Right cardiac atrium (tissue), 5 donors: ENCODE results near the gene ATG13. TPM values are rescaled to one million over a fixed set of nuclear protein-coding genes. Genes with fewer than 3 reads are reported as not detected.
A peak's percentile ranks its signal among the peaks of the same experiment; 100 is the strongest.
"Not testable (repeated sequence)": the region's sequence is repeated elsewhere in the genome, so short reads cannot be mapped to it uniquely, and the experiment has no call there.

Experiments
- ATAC-seq, 2 donors: fragments of 200-7000 bp; cut with Tn5 transposase; one replicate each; pipeline versions ENCODE4 v1.8.0 to v1.9.1; 2020; ENCODE audit warnings: moderate library complexity in 2 of 2, mild to moderate bottlenecking in 1 of 2
- DNase-seq, 3 donors: peaks; one replicate each; pipeline ENCODE4 v3.0.0-alpha.2; 2020
- H3K27ac ChIP-seq: one replicate; pipeline ENCODE4 v1.5.1; 2013; ENCODE audit warnings: mild to moderate bottlenecking, low read length, control low read depth, moderate library complexity
- H3K27me3 ChIP-seq: one replicate; pipeline ENCODE4 v1.6.1; 2013; ENCODE audit not compliant: control insufficient read depth, insufficient read depth
- H3K4me1 ChIP-seq: one replicate; pipeline ENCODE4 v1.6.1; 2013; ENCODE audit warnings: low read length; ENCODE audit not compliant: control insufficient read depth, insufficient read depth
- H3K4me3 ChIP-seq: one replicate; pipeline ENCODE4 v1.5.1; 2013; ENCODE audit warnings: low read length, control low read depth
- H3K9me3 ChIP-seq: one replicate; pipeline ENCODE4 v1.6.1; 2013; ENCODE audit warnings: low read length; ENCODE audit not compliant: control insufficient read depth
- WGBS: extraction: QIAGEN DNeasy Blood & Tissue Kit; methylation state at CpG from one replicate; pipeline ENCODE4 v1.1.7; 2013; 5-methylcytosine and 5-hydroxymethylcytosine counted together
- intact Hi-C, 4 donors: fragments of 100-400 bp; cut with DNase I; formaldehyde crosslinking; loops; one replicate each; pipeline versions ENCODE4 v1.11.0 to v1.14.0; 2022 to 2023
- polyA plus RNA-seq: library from polyadenylated mRNA; stranded (reverse); fragments of 200-250 nt; gene quantifications from one replicate; pipeline ENCODE4 v1.2.3, GENCODE V29; 2013
- total RNA-seq, 4 donors: library from RNA; stranded (reverse); fragmentation: NEBNext Ultra II Directional; extraction: Animal tissue kit (Norgen Biotek cat#: 25700); gene quantifications; one replicate each; pipeline ENCODE4 v1.2.1, GENCODE V29; 2021
- donor health status: healthy with polysubstance abuse.
- donor health status: DM: no; HTN: yes; CAD: no.
- donor health status: DM: no; HTN: no; CAD: no.
- donor health status: DM: no; HTN: yes; CAD: no; lungs with severe emphysema.
- donor health status: DM: yes; HTN: yes; CAD: no.

The ATG13 gene
- total and polyA plus RNA-seq, 5 donors = 38.0 to 66.2 (median 55.1) TPM

DNA sequence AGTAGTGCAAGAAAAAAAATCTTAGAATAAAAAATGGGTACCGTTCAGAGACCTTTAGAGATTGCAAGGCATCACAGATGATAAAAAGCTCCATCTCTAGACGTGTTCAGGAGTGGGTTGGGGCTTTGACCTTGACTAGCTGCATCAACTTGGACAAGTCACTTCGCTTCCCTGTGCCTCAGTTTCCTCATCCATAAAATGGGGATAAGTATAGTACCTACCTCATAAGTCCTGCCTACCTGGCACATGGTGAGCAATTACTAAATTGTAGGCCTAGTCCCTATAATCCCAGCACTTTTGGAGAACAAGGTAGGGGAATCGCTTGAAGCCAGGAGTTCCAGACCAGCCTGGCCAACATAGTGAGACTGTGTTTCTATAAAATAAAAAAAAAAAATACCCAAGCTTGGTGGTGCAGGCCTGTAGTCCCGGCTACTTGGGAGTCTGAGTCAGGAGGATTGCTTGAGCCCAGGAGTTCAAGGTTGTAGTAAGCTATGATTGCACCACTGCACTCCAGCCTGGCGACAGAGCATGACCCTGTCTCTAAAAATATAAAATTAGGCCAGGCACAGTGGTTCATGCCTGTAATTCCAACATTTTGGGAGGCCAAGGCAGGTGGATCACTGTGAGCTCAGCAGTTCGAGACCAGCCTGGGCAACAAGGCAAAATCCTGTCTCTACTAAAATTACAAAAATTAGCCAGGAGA, 95.7 kb downstream of the ATG13 start:
- ATAC-seq = no peak
- no peak for DNase-seq
- Histone ChIP-seq H3K4me1 (peaks cover 2% of the 10 kb centered on the region), H3K4me3 (no peak overlapping the region), H3K9me3 (no peaks in the 10 kb centered on the region), H3K27ac (no peak overlapping the region), H3K27me3 (no peaks in the 10 kb centered on the region)
- intact Hi-C loops = no loop called here
- 93% methylated on average over 7 of the region's 7 CpGs for WGBS

- DNase-seq, intact Hi-C loops: not testable (repeated sequence)
These were observed 100.4 kb downstream of the ATG13 start for GRCh38 chr11:46717825-46718154.

GRCh38 chr11:46718155-46719019, 101.0 kb downstream of the ATG13 start:
- H3K27me3 ChIP-seq = no peaks in the 10 kb centered on the region
- no peak overlapping the region for H3K4me3 ChIP-seq
- intact Hi-C loops = no loop called here
- DNase-seq = no peak
- ATAC-seq = peak; percentile 47 to 72
- no peaks in the 10 kb centered on the region for H3K4me1 ChIP-seq
- no peak overlapping the region for H3K27ac ChIP-seq
- WGBS = 83% methylated on average over 11 of the region's 11 CpGs
- no peaks in the 10 kb centered on the region for H3K9me3 ChIP-seq

More at GRCh38 chr11:46717825-46718154, 100.4 kb downstream of the ATG13 start:
- H3K9me3 ChIP-seq, ATAC-seq, H3K27me3 ChIP-seq, H3K27ac ChIP-seq, H3K4me1 ChIP-seq, H3K4me3 ChIP-seq: not testable (repeated sequence)
- 95% methylated on average over 2 of the region's 2 CpGs for WGBS

GRCh38 chr11:46719048-46719542, 101.7 kb downstream of the ATG13 start, which contains the start of gene F2:
F2 (plus strand) TSS chr11:46719213; CDS start chr11:46719236, 23 bp downstream.
- intact Hi-C loops = no loop called here

GRCh38 chr11:46719543-46720218, 102.3 kb downstream of the ATG13 start:
- no peaks in the 10 kb centered on the region for H3K4me1 ChIP-seq
- no peak overlapping the region for H3K4me3 ChIP-seq
- H3K27me3 ChIP-seq = no peaks in the 10 kb centered on the region
- WGBS = 92% methylated on average over 25 of the region's 25 CpGs
- peak in 1 of 2 donors; percentile 26 for ATAC-seq
- DNase-seq = no peak
- intact Hi-C loops = no loop called here
- H3K27ac ChIP-seq = no peak overlapping the region
- H3K9me3 ChIP-seq = no peaks in the 10 kb centered on the region

More at GRCh38 chr11:46719048-46719542, 101.7 kb downstream of the ATG13 start, which contains the start of gene F2:
- Histone ChIP-seq H3K4me3 (no peak within 1 kb of the TSS), H3K27me3 (no peaks in the 10 kb centered on the region), H3K27ac (no peak within 1 kb of the TSS), H3K9me3 (no peaks in the 10 kb centered on the region), H3K4me1 (no peaks in the 10 kb centered on the region)
- WGBS = 75% methylated on average over 7 of the region's 7 CpGs
- no peak for DNase-seq
- peak in 1 of 2 donors; percentile 14 for ATAC-seq

- H3K4me3 ChIP-seq = no peak overlapping the region
- H3K27me3 ChIP-seq = no peaks in the 10 kb centered on the region
- intact Hi-C loops = no loop called here
- DNase-seq (no peak), ATAC-seq (no peak)
- no peaks in the 10 kb centered on the region for H3K9me3 ChIP-seq
- H3K4me1 ChIP-seq = no peaks in the 10 kb centered on the region
- WGBS = 86% methylated on average over 6 of the region's 6 CpGs
- H3K27ac ChIP-seq = no peak overlapping the region
These were observed 103.9 kb downstream of the ATG13 start for GRCh38 chr11:46721286-46721685.

- H3K4me1 ChIP-seq = no peaks in the 10 kb centered on the region
- no peaks in the 10 kb centered on the region for H3K9me3 ChIP-seq
- intact Hi-C loops = no loop called here
- 95% methylated on average over 11 of the region's 11 CpGs for WGBS
- H3K27me3 ChIP-seq = no peaks in the 10 kb centered on the region
- DNase-seq (no peak), ATAC-seq (no peak)
- no peak overlapping the region for H3K27ac ChIP-seq
- no peak overlapping the region for H3K4me3 ChIP-seq
These were observed 105.4 kb downstream of the ATG13 start for GRCh38 chr11:46722566-46723358.

DNA sequence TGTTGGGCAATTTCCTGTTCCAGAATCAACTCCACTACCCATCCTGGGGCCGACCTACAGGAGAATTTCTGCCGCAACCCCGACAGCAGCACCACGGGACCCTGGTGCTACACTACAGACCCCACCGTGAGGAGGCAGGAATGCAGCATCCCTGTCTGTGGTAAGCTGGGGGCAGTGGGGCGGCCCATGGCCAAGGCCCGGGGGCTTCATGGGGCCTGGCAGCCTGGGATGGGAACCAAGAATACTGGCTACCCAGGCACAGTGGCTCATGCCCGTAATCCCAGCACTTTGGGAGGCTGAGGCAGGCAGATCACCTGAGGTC, 106.0 kb downstream of the ATG13 start:
- H3K4me1 ChIP-seq = no peaks in the 10 kb centered on the region
- DNase-seq (no peak), ATAC-seq (no peak)
- no peak overlapping the region for H3K27ac ChIP-seq
- intact Hi-C loops = no loop called here
- no peaks in the 10 kb centered on the region for H3K27me3 ChIP-seq
- H3K4me3 ChIP-seq = no peak overlapping the region
- WGBS = 88% methylated on average over 8 of the region's 8 CpGs
- H3K9me3 ChIP-seq = no peaks in the 10 kb centered on the region

GRCh38 chr11:46724088-46724487, 106.7 kb downstream of the ATG13 start:
- Histone ChIP-seq H3K27me3 (no peaks in the 10 kb centered on the region), H3K4me1 (no peaks in the 10 kb centered on the region), H3K27ac (no peak overlapping the region), H3K4me3 (no peak overlapping the region), H3K9me3 (no peaks in the 10 kb centered on the region)
- intact Hi-C loops = no loop called here
- DNase-seq (no peak), ATAC-seq (no peak)
- 63% methylated on average over 8 of the region's 8 CpGs for WGBS
